Colon (tissue), 2 donors: Measurements from ENCODE around the gene NDRG2.
"Not testable (repeated sequence)": the region's sequence is repeated elsewhere in the genome, so short reads cannot be mapped to it uniquely, and the experiment has no call there.

ENCODE experiments used
- FAIRE-seq: peaks from 2 replicates; lab custom pipeline; 2012; peaks lifted over from hg19 to GRCh38; lab: Jason Lieb, UNC
- donor health status: control.
- donor health status: control.

The NDRG2 gene

GRCh38 chr14:21033133-21033698 lies 8.4 kb upstream of the NDRG2 start:
- no peak for FAIRE-seq

- FAIRE-seq: no peak
These were observed 7.7 kb upstream of the NDRG2 start for GRCh38 chr14:21032326-21033132.

- FAIRE-seq: no peak
These were observed 5.7 kb upstream of the NDRG2 start for GRCh38 chr14:21030531-21030930.

- no peak for FAIRE-seq
These were observed 5.1 kb upstream of the NDRG2 start, which contains the start of gene TPPP2 for GRCh38 chr14:21029917-21030316. TPPP2 (plus strand) TSS chr14:21030217; CDS start chr14:21030582, 365 bp downstream.

DNA sequence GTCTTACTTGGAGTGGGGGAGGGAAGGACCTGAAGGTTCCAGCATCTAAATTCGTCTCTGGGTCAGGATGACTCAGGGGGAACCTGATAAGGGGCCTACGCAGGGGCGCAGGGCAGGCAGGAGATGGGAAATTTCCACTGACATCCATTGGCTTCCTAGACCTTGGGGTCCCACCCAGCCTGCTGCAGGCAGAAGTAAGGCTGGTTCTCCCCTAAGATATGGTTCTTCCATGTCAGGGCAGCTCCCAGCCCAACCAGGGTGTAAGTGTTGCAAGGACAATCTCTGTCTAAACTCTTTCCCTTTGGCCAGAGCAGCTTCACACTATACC lies 2.1 kb upstream of the NDRG2 start:
- no peak for FAIRE-seq

DNA sequence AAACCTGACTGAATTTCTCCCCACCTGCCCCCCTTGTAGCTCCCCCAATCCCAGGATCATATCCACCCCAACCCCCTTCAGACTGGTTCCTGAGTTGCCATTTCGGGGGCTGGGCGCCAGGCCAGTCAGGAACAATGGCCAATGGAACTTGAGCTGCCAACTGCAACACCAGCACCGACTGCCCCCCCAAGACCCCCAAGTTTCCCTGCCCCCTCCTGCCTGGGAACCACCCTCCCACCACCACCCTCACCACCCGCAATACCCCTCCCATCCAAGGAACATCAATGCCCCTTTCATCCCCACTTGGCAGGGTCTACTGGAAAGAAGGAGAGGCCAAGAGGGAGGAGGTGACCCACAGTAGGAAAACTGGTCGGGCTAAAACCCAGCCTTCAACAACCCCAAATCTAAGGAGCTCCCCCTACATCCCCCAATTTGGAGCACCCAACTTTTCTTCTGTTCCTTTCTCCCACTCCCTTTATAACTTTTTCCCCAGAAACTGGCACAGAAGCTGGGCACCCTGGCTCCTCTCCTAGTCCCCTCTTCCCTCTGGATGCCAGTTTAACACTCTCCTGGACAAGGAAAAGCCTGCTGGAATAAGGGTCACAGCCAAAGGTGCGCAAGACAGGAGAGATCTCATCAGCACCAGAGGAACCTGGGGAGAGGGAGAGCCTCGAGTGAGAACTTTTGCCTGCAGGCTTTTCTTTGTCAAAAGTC lies 1.6 kb upstream of the NDRG2 start:
- no peak for FAIRE-seq

DNA sequence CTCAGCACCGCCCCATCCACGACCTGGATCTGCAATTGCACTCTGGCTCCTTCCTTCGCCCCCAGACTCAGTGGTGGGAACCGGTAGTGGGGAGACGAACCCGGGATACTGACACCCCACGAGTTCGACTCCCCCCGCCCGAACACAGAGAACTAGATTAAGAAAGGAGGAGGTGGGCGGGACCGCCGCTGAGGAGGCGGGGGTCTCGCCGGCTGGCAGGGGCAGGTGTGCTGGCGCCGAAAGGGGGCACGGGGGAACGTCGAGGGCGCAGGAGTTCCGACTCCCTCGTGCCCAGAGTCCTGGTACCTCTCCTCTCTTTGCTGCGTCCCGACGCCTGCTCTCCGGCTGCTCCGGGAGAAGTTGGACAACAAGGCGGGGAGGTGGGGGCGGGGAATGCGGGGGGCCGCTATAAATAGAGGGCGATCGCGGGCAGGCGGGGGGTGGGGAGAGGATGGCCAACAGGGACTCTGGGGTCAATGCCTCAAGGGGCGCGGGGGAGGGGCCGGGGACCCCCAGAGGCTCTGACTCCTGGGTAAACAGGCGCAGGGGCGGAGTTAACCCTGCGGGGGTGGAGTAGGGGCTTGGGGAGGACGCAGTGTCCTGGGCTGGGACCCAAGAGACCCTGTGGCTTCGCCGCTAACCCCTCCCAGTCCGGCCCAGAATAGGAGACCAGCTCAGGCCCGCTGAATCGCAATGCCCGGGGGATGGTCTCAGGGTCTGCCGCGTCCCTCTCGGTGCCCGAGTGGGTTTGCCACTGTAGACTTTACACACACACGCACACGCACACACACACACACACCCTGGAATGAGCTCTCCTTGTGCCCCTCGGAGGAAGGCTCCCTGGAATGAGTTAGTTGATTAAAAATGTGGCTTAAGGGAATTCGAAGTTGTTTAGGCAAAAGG lies 761 bp upstream of the NDRG2 start:
- no peak for FAIRE-seq

- no peak for FAIRE-seq
These were observed 860 bp downstream of the NDRG2 start for GRCh38 chr14:21023817-21024584.

DNA sequence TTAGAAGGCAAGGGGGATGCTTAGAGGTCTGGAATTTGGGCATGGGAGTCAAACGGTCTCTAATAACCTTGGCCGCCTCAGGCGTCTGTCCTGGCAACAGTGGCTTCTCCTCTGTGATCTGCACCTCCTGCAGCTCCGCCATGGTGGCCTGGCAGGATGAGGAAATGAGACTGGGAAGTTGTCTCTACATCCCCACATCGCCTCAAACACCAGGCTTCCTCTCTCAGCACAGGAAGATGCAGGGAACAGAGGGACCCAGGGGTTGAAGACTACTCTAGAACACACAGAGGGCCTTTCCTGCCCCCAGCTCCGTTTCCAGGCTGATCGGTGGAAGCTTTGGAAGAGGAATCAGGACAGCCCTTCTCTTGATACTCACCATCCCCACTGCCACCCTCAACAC lies 1.7 kb downstream of the NDRG2 start:
- FAIRE-seq: no peak

- FAIRE-seq: no peak
These were observed 2.2 kb downstream of the NDRG2 start for GRCh38 chr14:21022686-21023085.

DNA sequence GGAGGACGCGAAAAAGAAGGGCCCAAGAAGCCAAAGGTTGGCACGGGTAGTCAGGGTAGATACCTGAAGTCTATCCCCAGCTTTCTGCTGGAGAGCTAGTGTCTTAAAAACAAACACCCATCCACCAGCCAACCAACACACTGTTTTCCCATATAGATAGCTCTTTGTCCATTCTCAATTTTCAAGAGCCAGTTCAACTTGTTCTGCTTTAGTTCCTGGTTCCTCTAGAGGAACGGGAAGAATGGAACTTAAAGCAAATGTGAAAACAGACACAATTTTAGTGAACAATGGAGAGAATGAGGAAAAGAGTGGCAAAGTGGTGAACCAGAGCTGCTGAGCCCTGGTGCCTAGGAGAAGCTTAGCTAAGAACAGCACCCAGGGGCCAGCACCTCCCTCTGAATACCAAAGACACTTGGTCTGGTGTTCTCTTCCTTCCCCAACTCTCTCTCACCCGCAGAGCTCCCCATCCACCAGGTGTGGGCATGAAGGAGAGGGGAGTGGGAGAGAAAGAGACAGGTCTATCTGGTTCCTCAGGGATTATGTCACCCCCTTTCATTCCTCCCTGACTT lies 3.8 kb downstream of the NDRG2 start:
- no peak for FAIRE-seq

DNA sequence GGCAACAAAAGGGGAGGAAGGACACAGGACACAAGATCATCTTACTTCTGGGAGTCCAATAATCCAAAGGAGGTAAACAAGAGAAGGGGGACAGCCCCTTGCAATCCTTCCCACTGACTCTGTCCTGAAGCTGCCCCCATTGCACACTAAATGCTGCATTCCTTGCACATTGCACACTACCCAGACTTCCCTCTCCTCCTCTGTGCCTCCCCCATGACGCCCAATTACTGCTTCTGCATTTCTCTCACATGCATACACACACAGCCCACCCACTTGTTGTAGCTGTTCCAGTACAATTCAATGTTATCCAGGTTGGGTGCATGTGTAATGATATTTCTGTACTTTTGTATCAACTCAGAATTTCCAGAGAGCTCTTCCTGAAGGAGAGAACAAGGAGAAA lies 5.5 kb downstream of the NDRG2 start:
- no peak for FAIRE-seq

DNA sequence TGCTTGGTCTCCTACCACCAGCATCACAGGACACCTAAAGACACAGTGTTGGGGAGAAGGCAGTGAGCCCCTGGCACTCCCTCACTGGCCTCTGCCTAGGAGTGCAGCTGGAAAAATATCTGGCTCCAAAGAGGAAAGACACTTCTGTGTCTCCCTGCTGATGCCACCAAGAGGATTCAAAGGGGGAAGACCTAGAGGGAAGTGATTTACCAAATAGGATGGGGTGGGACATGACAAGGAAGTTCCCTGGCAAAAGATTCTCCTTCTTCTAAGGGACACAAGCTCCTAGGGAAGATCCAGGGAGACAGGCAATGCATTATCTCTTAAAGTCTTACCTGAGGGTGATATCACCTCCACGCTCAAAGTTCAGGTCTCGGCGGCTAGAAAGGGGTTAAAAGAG lies 6.1 kb downstream of the NDRG2 start:
- no peak for FAIRE-seq

GRCh38 chr14:21018286-21018685 lies 6.6 kb downstream of the NDRG2 start:
- no peak for FAIRE-seq

GRCh38 chr14:21017528-21018245 lies 7.2 kb downstream of the NDRG2 start:
- no peak for FAIRE-seq

- no peak for FAIRE-seq
These were observed 8.3 kb downstream of the NDRG2 start for GRCh38 chr14:21016413-21017190.

DNA sequence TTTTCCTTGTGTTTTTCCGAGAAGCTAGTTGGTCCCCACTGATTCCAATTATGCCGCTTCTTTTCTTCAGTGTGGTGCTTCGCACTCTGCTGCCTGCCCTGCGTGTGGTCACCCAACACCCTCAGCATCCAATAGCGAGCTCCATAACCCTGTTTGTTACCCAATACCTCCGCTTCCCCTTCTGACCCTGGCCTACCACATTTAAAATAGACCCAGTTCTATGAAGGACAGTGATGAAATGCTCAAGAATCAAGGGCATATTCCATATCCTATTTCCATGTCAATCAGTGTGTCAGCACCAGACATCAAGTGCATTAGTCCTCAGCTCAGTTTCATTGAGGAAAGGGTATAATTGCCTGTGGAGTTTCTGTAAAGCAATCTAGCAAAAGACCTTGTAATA lies 9.5 kb downstream of the NDRG2 start:
- FAIRE-seq: no peak

DNA sequence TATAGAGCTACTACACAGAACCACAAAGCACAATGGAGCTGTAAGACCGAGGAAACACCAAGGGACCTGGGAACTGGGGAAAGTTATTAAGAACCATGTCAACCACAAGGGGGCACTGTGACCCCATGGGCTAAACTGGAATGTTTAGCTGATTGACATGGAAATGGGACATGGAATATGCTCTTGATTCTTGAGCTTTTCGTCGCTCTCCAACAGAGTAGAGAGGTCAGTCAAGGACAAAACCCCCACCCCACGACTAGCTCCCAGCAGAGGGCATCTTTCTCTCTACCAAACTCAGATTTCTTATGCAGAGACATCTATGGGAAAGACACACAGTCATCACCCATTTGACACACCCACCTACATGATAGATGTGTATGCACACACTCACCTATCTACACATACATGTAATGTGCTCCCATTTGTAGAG lies 10.1 kb downstream of the NDRG2 start:
- FAIRE-seq: no peak

DNA sequence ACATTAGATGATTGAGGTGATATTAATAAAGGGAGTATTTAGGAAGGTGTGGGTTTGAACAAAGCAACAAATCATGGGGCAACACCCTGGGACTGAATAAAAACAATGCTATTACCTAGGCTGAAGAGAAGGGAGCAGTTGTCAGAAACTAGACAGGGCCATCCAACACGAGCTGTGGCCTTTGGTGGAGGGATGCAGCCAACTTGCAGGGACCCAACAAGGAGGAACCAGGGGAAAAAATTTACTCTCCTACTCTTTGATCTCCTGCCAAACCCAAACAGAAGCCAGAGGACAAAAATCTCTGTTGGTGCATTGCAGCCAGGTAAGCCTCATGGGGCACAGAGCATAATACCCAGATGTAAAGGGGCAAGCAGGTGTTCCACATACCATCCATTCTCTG lies 13.7 kb downstream of the NDRG2 start:
- no peak for FAIRE-seq

DNA sequence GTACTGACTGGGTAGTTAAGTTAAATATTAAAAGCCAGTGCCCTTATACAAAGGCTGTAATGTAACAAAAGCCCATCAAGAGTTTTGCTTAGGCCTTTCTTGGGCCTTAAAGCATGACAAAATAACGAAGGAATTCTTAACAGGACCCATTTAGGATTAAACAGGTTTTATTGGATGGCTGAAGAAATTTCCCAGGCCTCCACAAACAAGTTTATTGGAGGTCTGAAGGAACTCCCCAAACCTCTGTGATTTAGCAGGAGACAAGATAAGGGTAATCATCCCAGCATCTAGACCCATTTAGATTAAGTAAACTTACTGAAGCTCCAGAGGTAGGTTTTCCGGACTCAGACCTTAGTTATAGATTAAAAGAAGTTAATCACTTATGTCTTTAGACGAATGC lies 15.1 kb downstream of the NDRG2 start:
- not testable (repeated sequence) for FAIRE-seq
